Measurements from ENCODE around the gene PARPBP.
A peak's percentile ranks its signal among the peaks of the same experiment; 100 is the strongest.
"Not testable (repeated sequence)": the region's sequence is repeated elsewhere in the genome, so short reads cannot be mapped to it uniquely, and the experiment has no call there.

Gene PARPBP

DNA sequence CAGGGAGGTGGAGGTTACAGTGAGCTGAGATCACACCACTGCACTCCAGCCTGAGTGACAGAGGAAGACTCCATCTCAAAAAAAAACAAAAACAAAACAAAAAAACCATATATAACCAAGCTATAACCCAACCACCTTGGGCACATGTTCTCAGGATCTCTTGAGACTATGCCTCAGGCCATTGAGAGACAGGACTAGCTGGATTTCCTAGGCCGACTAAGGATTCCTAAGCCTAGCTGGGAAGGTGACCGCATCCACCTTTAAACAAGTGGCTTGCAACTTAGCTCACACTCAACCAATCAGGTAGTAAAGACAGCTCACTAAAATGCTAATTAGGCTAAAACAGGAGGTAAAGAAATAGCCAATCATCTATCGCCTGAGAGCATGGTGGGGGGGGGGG lies 35.2 kb downstream of the PARPBP start:
- not testable (repeated sequence) for DNase-seq

DNA sequence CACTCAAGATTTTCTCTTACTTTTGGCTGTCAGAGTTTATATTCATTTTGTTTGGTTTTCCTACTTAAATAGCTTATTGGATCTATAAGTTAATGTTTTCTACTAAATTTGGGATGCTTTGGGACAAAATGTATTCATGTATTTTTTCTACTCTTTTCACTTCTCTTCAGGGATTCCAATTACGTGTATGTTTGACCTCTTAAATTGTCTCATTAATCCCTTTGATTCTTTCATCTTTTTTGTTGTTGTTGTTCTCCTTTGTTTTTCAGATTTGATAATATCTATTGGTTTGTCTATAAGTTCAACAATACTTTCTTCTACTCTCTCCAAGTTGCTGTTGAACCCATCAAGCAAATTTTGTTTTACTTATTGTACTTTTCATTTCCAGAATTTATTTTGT lies 43.4 kb downstream of the PARPBP start:
- DNase-seq, result no peak

DNA sequence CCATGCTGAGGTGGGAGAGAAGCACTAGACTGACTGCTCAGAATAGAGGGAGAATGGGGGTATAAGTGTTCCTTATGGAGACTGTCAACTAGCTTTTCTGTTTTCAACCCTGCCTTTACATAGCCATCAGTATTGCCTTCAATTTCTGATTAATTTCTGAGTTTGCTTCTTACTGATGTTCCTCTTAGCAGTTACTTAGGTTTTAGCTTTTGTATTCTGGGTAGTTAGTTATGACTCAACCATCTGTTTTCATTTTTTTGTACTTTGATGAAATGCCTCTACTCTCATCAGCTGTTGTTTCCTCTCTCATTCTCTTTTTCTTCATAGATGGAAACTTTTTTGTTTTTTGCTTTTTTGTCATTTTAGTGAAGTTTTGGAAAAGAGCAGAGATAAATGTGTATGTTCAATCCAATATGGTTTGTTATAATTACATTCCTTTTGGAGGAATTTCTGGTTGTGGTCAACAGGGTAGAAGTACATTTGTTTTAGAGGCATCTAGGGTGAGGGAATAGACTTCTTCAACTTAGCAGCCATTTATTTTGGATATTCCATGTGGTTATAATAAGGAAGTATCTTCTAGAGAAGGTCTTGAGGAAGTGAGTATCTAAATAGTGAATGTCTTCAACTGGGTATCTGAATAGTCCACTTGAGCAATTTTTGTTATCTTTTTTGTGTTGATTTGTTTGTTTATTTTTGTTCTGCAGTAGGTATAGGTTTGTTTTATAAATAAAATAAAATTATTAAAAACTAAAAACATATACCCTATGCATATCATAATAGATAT lies 48.0 kb downstream of the PARPBP start:
- no peak for DNase-seq

- peak; percentile 11 for DNase-seq
Measured at GRCh38 chr12:102169922-102170621, 50.1 kb downstream of the PARPBP start.

- no peak for DNase-seq
Measured at GRCh38 chr12:102171951-102172350, 52.0 kb downstream of the PARPBP start.

GRCh38 chr12:102172436-102172835 lies 52.5 kb downstream of the PARPBP start:
- DNase-seq, result no peak

- no peak for DNase-seq
Measured at GRCh38 chr12:102174117-102174516, 54.1 kb downstream of the PARPBP start.

DNA sequence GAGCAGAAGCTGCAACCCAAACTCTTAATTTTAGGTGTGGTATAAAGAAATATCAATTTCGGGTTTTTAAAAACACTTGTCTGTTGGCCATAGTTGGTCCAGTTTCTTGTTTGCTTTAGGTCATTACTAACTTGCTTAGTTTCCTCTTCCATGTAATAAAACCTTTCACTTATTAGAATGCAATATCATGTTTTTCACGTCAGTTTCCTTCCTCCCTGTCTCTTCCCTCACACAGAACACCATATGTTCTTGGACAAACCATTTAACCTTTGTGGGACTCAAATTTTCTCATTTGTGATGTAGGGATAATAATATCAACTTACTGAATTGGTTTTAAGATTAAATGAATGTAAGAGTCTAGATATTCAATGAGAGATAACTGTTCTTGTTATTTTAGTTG lies 54.8 kb downstream of the PARPBP start:
- DNase-seq, result no peak

DNA sequence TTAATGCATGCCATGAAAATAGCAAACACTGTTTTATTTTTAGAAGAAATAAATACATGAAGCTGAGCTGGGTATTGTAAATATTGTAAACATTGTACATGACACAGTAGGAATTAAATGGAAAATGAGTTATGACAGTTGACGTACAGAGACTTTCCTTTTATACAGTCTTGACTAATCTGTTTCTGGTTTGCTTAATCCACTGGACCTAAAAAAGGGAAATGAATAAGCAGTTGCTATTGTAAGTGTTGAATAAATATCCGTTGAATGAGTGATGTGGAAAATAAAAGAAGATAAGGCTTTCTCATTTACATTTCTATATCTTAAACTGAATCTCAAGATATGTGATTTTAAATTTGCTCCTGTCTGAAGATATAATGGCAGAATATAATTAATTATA lies 62.7 kb downstream of the PARPBP start:
- no peak for DNase-seq

DNA sequence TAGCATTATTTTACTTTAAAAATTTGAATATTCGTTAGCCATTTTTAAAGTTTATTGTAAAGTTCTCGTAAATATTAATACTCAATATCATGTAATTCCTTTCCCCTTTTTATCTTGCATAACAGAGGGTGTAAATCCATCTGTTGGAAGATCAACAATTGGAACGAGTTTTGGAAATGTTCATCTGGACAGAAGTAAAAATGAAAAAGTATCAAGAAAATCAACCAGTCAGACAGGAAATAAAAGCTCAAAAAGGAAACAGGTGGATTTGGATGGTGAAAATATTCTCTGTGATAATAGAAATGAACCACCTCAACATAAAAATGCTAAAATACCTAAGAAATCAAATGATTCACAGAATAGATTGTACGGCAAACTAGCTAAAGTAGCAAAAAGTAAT lies 75.8 kb downstream of the PARPBP start:
- DNase-seq, result no peak

DNA sequence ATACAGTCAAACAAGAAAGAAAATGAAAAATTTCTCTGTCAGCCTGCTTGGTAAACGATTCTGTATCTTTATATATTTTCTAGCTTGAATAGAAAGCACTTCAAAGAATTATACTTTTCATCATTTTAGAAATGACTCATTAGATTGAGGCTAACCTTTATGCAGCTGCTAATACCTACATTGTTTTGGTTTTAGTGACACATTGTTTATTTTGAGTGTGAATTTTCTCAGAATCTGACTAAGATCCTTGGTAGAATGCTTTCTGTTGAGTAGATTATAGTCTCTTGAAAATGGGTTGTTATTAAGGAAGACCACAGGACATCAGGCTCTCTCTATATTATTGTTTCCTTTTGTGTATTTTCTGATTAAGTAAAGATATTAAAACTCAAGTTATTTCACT lies 77.8 kb downstream of the PARPBP start, which contains the start of gene PMCH:
Gene PMCH, minus strand, starts transcription at position 45 of the 400 bp plus-strand sequence. CDS start 63 bp downstream, outside the sequence.
- DNase-seq, result no peak

GRCh38 chr12:102201436-102202061 lies 81.6 kb downstream of the PARPBP start:
- DNase-seq, result no peak

DNA sequence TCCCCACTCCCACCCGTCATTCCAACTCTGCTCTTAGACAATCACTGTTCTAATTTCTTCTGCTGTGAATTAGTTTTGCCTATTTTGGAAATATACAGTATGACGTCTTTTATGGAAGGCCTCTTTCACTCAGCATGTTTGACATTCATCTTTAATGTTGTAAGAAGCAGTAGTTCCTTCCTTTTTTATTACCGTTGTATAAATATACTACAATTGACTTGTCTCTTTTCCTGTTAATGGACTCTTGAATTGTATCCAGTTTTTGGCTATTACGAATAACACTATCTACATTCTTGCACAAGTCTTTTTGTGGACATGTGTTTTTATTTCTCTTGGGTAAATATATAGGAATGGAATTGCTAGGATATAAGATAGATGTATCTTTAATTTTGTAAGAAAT lies 82.6 kb downstream of the PARPBP start:
- no peak for DNase-seq

DNA sequence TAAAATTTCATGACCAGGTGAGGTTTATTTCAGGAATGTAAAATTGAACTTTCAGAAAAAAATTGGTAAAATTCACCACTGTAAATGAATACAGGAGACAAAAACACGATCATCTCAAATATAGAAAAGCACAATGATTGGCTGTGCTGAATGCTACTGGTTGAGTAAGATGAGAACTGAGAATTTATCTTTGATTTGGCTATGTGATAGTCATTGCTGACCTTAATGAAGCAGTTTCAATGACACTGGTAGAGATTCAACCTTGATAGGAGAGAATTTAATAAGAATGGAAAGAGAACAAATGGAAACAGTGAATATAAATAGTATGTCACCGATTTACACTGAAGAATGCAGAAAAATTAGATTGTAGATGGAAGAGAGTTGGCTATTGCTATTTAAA lies 84.0 kb downstream of the PARPBP start:
- DNase-seq, result no peak

DNA sequence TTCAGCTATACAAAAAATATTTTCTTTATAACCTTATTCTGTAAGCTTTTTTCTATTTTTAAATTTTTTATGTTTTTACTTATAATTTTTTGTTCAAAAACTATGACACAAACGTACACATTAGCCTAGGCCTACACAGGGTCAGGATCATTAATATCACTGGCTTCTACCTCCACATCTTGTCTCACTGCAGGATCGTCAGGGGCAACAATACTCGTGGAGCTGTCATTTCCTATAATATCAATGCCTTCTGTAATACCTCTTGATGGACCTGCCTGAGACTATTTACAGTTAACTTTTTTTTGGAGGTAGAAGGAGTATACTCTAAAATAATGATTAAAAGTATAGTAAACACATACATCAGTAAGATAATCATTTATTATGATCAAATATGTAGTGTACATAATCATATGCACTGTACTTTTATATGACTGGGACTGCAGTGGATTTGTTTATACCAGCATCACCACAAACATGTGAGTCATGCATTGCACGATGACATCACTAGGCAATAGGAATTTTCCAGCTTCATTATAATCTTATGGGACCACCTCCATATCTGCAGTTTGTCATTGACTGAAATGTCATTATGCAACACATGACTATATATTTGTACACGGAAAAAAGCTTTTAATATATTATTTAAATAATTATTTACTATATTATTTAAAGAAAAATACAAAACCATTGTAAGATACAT lies 96.2 kb downstream of the PARPBP start:
- DNase-seq, result no peak

DNA sequence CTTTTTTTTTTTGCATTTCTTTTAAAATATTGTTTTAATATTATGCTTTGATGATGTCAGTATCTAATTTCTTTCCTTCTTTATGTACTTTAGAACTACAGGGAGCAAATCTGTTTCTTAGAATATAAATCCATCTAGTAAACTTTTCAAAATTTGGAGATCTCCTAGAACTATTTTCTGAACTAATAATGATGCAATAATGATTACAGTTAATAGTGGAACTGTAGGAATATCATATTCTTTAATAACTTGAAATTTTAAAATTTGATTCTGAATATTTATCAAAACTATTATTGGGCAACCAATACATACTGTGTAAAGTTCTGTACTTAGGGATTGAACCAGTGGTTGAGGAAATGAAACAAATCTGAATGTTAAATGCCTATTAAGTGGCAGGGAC lies 100.8 kb downstream of the PARPBP start:
- no peak for DNase-seq

DNA sequence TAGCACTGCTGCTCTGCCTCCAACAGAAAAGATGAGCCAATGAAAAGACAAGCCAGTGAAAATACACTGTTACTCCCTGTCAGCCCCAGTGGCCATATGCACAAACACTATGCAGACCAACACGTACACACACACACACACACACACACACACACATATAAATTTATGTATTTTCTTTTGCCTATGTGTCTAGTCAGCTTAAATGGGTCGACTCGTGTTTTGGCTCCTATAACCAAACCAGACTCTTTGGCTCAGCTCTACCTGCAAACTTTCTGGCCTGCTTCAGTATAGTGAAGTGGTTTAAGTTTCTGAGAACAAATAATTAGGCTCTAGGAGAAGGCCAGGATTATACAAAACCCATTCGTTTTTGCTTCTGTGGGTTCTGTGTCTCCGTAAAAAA lies 108.0 kb downstream of the PARPBP start:
- DNase-seq, result no peak

DNA sequence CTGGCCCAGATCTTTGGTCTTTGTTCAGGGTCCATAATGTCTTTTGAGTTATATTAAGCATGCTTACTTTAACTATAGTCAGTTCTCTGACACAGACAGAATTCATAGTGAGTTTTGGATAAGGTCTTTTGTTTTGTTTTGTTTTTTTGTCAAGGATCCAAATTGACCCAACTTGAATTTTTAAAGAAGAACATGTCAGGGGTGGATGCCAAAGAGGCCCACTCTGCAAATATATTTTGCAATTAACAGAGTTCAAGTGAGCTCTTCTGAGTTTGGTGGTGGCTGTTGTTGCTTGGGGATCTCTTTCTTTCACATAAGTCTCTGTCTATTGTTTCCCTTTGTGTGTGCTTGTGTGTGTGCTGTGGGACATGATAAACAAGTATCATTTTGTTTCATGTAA lies 112.1 kb downstream of the PARPBP start:
- DNase-seq, result no peak

GRCh38 chr12:102232446-102232845 lies 112.5 kb downstream of the PARPBP start:
- DNase-seq, result no peak

- DNase-seq, result no peak
Measured at GRCh38 chr12:102234599-102234998, 114.6 kb downstream of the PARPBP start.

DNA sequence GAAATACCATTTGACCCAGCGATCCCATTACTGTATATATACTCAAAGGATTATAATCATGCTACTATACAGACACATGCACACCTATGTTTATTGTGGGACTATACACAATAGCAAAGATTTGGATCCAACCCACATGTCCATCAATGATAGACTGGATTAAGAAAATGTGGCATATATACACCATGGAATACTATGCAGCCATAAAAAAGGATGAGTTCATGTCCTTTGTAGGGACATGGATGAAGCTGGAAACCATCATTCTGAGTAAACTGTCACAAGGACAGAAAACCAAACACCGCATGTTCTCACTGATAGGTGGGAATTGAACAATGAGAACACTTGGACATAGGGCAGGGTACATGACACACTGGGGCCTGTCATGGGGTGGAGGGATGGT lies 120.9 kb downstream of the PARPBP start:
- DNase-seq, result not testable (repeated sequence)
